H1 (cell line): ENCODE results near the gene CBR3. TPM values are rescaled to one million over a fixed set of nuclear protein-coding genes. Genes with fewer than 3 reads are reported as not detected.

ENCODE experiments used
- CTCF ChIA-PET: fragments of 300-600 bp; sonication (Branson Sonifier 250); formaldehyde crosslinking; loops from one replicate; lab custom pipeline; 2021; ENCODE audit not compliant: partially characterized antibody; lab: Charles Lee
- POLR2A ChIA-PET: fragments of 300-600 bp; sonication (Branson Sonifier 250); formaldehyde crosslinking; loops from one replicate; lab custom pipeline; 2021; ENCODE audit warnings: inconsistent platforms; ENCODE audit not compliant: partially characterized antibody; lab: Charles Lee
- DNase-seq, 2 experiments: peaks; one replicate each; pipeline versions ENCODE4 v3.0.0 to v3.0.0-alpha.2; 2010 to 2022; ENCODE audit warnings: low spot score in 2 of 2, low read depth in 1 of 2, mixed read lengths in 1 of 2
- FAIRE-seq: peaks from 2 replicates; lab custom pipeline; 2011; peaks lifted over from hg19 to GRCh38; lab: Jason Lieb, UNC
- H2AFZ ChIP-seq: 2 replicates; pipeline ENCODE4 v1.8.1; 2012; ENCODE audit warnings: low read length, inconsistent platforms
- H2AK5ac ChIP-seq: 2 replicates; pipeline ENCODE4 v1.6.1; 2013; ENCODE audit warnings: low read depth, low read length
- H2BK120ac ChIP-seq: replicated peaks from 2 replicates; pipeline ENCODE3; 2013; ENCODE audit warnings: low read depth, low read length, inconsistent platforms
- H2BK12ac ChIP-seq: 2 replicates; pipeline ENCODE4 v1.6.1; 2013; ENCODE audit warnings: low read depth, low read length
- H2BK15ac ChIP-seq: 2 replicates; pipeline ENCODE4 v1.6.1; 2013; ENCODE audit warnings: low read length
- H2BK20ac ChIP-seq: 2 replicates; pipeline ENCODE4 v1.6.1; 2013; ENCODE audit warnings: low read length
- H2BK5ac ChIP-seq: 2 replicates; pipeline ENCODE4 v1.6.1; 2013; ENCODE audit warnings: low read depth, low read length
- H3K14ac ChIP-seq: 2 replicates; pipeline ENCODE4 v1.6.1; 2013; ENCODE audit warnings: inconsistent platforms; ENCODE audit not compliant: insufficient read length
- H3K18ac ChIP-seq: 2 replicates; pipeline ENCODE4 v1.6.1; 2013; ENCODE audit warnings: low read length; ENCODE audit errors: extremely low read depth
- H3K23ac ChIP-seq: 2 replicates; pipeline ENCODE4 v1.6.1; 2013; ENCODE audit warnings: inconsistent platforms; ENCODE audit not compliant: insufficient read length
- H3K23me2 ChIP-seq: 2 replicates; pipeline ENCODE4 v1.6.1; 2013; ENCODE audit warnings: low read depth, low read length
- H3K27ac ChIP-seq: 2 replicates; pipeline ENCODE4 v1.6.1; 2011; ENCODE audit warnings: low read depth, low read length, inconsistent platforms
- H3K27me3 ChIP-seq, 4 experiments: replicated peaks in 1 of 4; 1 replicate in 1 of 4; 2 replicates in 3 of 4; pipeline versions ENCODE4 v1.6.1 to v1.8.1; 2011 to 2013; ENCODE audit warnings: low read length in 3 of 4, mild to moderate bottlenecking in 3 of 4, inconsistent platforms in 2 of 4, mixed read lengths in 2 of 4, moderate library complexity in 1 of 4; ENCODE audit not compliant: control insufficient read depth in 3 of 4, insufficient read depth in 3 of 4; ENCODE audit errors: extremely low read depth in 1 of 4
- H3K36me3 ChIP-seq, 4 experiments: 2 replicates each; pipeline versions ENCODE4 v1.6.1 to v1.8.1; 2011 to 2013; ENCODE audit warnings: mild to moderate bottlenecking in 4 of 4, low read length in 3 of 4, moderate library complexity in 2 of 4, control low read depth in 1 of 4, inconsistent platforms in 1 of 4; ENCODE audit not compliant: insufficient read depth in 4 of 4, control insufficient read depth in 2 of 4
- H3K4ac ChIP-seq: replicated peaks from 2 replicates; pipeline ENCODE3; 2013; ENCODE audit warnings: low read length, low read depth, mixed read lengths, inconsistent platforms; ENCODE audit not compliant: insufficient read length
- H3K4me1 ChIP-seq, 4 experiments: replicated peaks in 1 of 4; 1 replicate in 1 of 4; 2 replicates in 3 of 4; pipeline versions ENCODE4 v1.6.1 to v1.8.1; 2011 to 2013; ENCODE audit warnings: low read length in 3 of 4, inconsistent platforms in 2 of 4, mixed read lengths in 1 of 4; ENCODE audit not compliant: insufficient read depth in 4 of 4, control insufficient read depth in 3 of 4
- H3K4me2 ChIP-seq, 2 experiments: 2 replicates each; pipeline versions ENCODE4 v1.6.1 to v1.8.1; 2011 to 2013; ENCODE audit warnings: low read depth in 2 of 2, low read length in 2 of 2, control low read depth in 1 of 2, inconsistent platforms in 1 of 2, mild to moderate bottlenecking in 1 of 2; ENCODE audit not compliant: insufficient read depth in 1 of 2
- H3K4me3 ChIP-seq, 4 experiments: fragments of 200-600, 300-600 bp in 1 of 4; sonication (generic), shearing (Covaris generic), sonication (Bioruptor Twin) in 1 of 4; 2 replicates each; pipeline versions ENCODE4 v1.5.1 to v1.8.1; 2011 to 2016; ENCODE audit warnings: low read length in 4 of 4, low read depth in 3 of 4, control low read depth in 2 of 4, inconsistent platforms in 2 of 4, mild to moderate bottlenecking in 2 of 4, mixed read lengths in 1 of 4, moderate library complexity in 1 of 4; ENCODE audit not compliant: insufficient read depth in 2 of 4; ENCODE audit errors: extremely low read depth in 1 of 4
- H3K56ac ChIP-seq: replicated peaks from 2 replicates; pipeline ENCODE3; 2013; ENCODE audit warnings: low read depth, mild to moderate bottlenecking, mixed read lengths, low read length, inconsistent platforms; ENCODE audit not compliant: insufficient read length
- H3K79me1 ChIP-seq: 2 replicates; pipeline ENCODE4 v1.6.1; 2013; ENCODE audit warnings: low read depth, low read length, control low read depth
- H3K79me2 ChIP-seq, 2 experiments: 2 replicates each; pipeline versions ENCODE4 v1.6.1 to v1.8.1; 2012 to 2013; ENCODE audit warnings: low read length in 2 of 2, mild to moderate bottlenecking in 2 of 2, inconsistent platforms in 1 of 2; ENCODE audit not compliant: insufficient read depth in 2 of 2, control insufficient read depth in 1 of 2
- H3K9ac ChIP-seq, 4 experiments: replicated peaks in 1 of 4; 1 replicate in 1 of 4; 2 replicates in 3 of 4; pipeline versions ENCODE4 v1.6.1 to v1.8.1; 2011 to 2013; ENCODE audit warnings: low read depth in 3 of 4, low read length in 3 of 4, control low read depth in 2 of 4, mild to moderate bottlenecking in 2 of 4, moderate library complexity in 2 of 4, inconsistent platforms in 1 of 4; ENCODE audit errors: extremely low read depth in 1 of 4
- H3K9me3 ChIP-seq, 2 experiments: 2 replicates each; pipeline versions ENCODE4 v1.6.1 to v1.8.1; 2012 to 2013; ENCODE audit warnings: mild to moderate bottlenecking in 2 of 2, moderate library complexity in 2 of 2, control low read depth in 1 of 2, inconsistent platforms in 1 of 2, low read depth in 1 of 2, low read length in 1 of 2, mixed read lengths in 1 of 2; ENCODE audit not compliant: insufficient read depth in 2 of 2
- H4K20me1 ChIP-seq, 2 experiments: replicated peaks in 1 of 2; 2 replicates each; pipeline versions ENCODE3 to v1.8.1; 2011 to 2013; ENCODE audit warnings: inconsistent platforms in 2 of 2, low read length in 2 of 2, mild to moderate bottlenecking in 1 of 2; ENCODE audit not compliant: insufficient read depth in 2 of 2, control insufficient read depth in 1 of 2
- H4K5ac ChIP-seq: 2 replicates; pipeline ENCODE4 v1.6.1; 2013; ENCODE audit warnings: low read length, low read depth, mixed read lengths, inconsistent platforms; ENCODE audit not compliant: insufficient read length
- H4K8ac ChIP-seq: 2 replicates; pipeline ENCODE4 v1.8.0; 2013; ENCODE audit warnings: mild to moderate bottlenecking, moderate library complexity, low read length, inconsistent platforms; ENCODE audit not compliant: insufficient read depth; ENCODE audit errors: extremely low read depth
- H4K91ac ChIP-seq: replicated peaks from 2 replicates; pipeline ENCODE3; 2013; ENCODE audit warnings: low read length, mixed read lengths, inconsistent platforms; ENCODE audit not compliant: insufficient read length
- POLR2A ChIP-seq, 2 experiments: IDR thresholded peaks; 1 replicate in 1 of 2; 2 replicates in 1 of 2; pipeline ENCODE4 v1.6.1; 2011; ENCODE audit warnings: low read depth in 2 of 2, low read length in 2 of 2, mild to moderate bottlenecking in 2 of 2; ENCODE audit errors: control extremely low read depth in 1 of 2
- RAD21 ChIP-seq, 2 experiments: IDR thresholded peaks in 1 of 2; conservative IDR thresholded peaks in 1 of 2; 2 replicates each; pipeline ENCODE4 v1.6.1; 2011; ENCODE audit warnings: low read depth in 2 of 2, low read length in 2 of 2, improper control_type of control experiment in 1 of 2, inconsistent platforms in 1 of 2, mild to moderate bottlenecking in 1 of 2, moderate library complexity in 1 of 2
- WGBS, 2 experiments: shearing (Covaris generic) in 1 of 2; methylation state at CpG; one replicate each; pipeline versions ENCODE4 v1.1.6 to v1.1.7; 2013 to 2015; ENCODE audit warnings: low lambda C conversion rate in 2 of 2, mixed read lengths in 2 of 2, inconsistent platforms in 1 of 2, low coverage in 1 of 2, missing lambda C conversion rate in 1 of 2; ENCODE audit not compliant: insufficient replicate concordance in 2 of 2, insufficient coverage in 1 of 2, insufficient read length in 1 of 2; ENCODE audit errors: extremely low coverage in 1 of 2, missing lambda C conversion rate in 1 of 2; 5-methylcytosine and 5-hydroxymethylcytosine counted together
- polyA plus RNA-seq, 7 experiments: library from polyadenylated mRNA; depleted of rRNA in 3 of 7; stranded (reverse) in 5 of 7; unstranded in 2 of 7; fragments of >200 nt in 5 of 7; fragments of 200-250 nt in 2 of 7; gene quantifications; 1 replicate in 5 of 7; 2 replicates in 1 of 7; 4 replicates in 1 of 7; pipeline versions ENCODE4 v1.2.1 to v1.2.3, GENCODE V29; 2011 to 2013; ENCODE audit warnings: missing spikeins in 2 of 7, mixed read lengths in 2 of 7
- total RNA-seq: library from RNA; stranded (reverse); fragmentation: NEBNext Ultra II Directional; extraction: Animal tissue kit (Norgen Biotek cat#: 25700); gene quantifications from 2 replicates; pipeline ENCODE4 v1.2.1, GENCODE V29; 2021
- TF ChIP-seq, protein P1 (sequence below), 3 experiments: IDR thresholded peaks; 1 replicate in 2 of 3; 2 replicates in 1 of 3; pipeline versions ENCODE4 v1.5.1 to v1.6.1; 2011; ENCODE audit warnings: low read length in 3 of 3, mild to moderate bottlenecking in 3 of 3, inconsistent platforms in 2 of 3, low read depth in 1 of 3, moderate library complexity in 1 of 3; ENCODE audit not compliant: insufficient read depth in 1 of 3; ENCODE audit errors: control extremely low read depth in 1 of 3

CBR3 gene
- total and polyA plus RNA-seq, 2 of the 8 experiments (the other 6 are each of a cell fraction or from before 2014, with no cell fraction given): 1.2 to 4.3 TPM

DNA sequence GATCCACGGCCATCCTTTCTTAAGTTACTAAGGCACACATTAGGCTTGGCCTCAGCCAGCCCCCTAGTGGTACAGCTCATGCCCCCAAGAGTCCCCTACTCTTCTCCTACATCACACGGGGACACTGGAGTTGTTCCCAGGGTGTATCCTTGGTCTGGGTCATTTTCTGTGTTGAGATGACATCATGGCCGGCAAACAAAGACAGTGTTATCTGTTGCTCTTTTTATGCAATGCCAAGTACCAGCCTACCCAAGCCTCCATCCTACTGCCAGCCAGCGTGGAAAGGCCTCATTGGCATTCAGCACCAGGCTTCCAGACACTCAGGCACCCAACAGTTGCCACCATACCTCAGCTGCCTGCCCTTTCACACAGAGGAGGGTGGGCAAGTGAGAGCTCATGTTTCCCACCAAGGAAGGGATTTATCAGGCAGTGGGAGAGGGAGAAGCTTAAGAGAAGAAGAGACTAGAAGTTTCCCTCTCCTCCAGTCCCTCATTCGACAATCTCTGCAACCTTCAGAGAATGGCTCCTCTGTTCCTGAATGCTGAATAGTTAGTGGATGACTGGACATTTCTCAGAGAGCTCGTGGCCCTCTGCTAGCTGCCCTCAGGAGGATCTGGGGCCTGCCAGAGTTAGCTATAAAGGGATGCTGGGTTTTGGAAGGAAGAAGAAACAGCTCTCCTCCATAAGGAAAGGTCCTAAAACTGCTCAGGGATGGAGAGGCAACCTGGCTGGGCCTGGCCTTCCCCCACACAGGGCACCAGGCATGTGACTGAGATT lies 47.3 kb upstream of the CBR3 start:
- H3K36me3 ChIP-seq: no peaks in the 10 kb centered on the region
- H3K23ac ChIP-seq: no peak overlapping the region
- H2AFZ ChIP-seq: no peak overlapping the region; the same call in 1 of the 2 replicates
- no peak overlapping the region for H3K27ac ChIP-seq
- no peak overlapping the region for H4K5ac ChIP-seq
- no peak overlapping the region for H2BK15ac ChIP-seq
- H4K8ac ChIP-seq: no peak overlapping the region
- no peak overlapping the region for H3K9ac ChIP-seq
- 0 out of 2 replicates have a peak overlapping the region, but pooled peaks have one; percentile 5 for H2AK5ac ChIP-seq
- H3K4me2 ChIP-seq: no peak overlapping the region
- H3K79me1 ChIP-seq: no peaks in the 10 kb centered on the region
- ChIA-PET POLR2A (interaction anchor here (0.7 to 2.3 kb wide), 8 partner anchors 9 to 232 kb away, joined by 3 to 6 read pairs (median 3); partner anchors contain the start of genes MORC3 and SETD4), CTCF (interaction anchor here (0.6 to 8.3 kb wide), 19 partner anchors 9 to 1062 kb away, joined by 3 to 48 read pairs (median 5); partner anchors contain the start of gene CBR1)
- no peaks in the 10 kb centered on the region for H3K23me2 ChIP-seq
- H4K91ac ChIP-seq: peak overlapping the region; percentile 11
- H3K4ac ChIP-seq: no peak overlapping the region
- TF ChIP-seq RAD21 (IDR thresholded peaks at IDR 0.05 in 1 of 2, conservative IDR thresholded peaks at IDR 0.05 in 1 of 2; ENCODE audit: low read depth in 2 of 2, low read length in 2 of 2) (peak in 1 of 2 experiments; percentile 46; a peak in 1 of 4 replicates), POLR2A (IDR thresholded peaks at IDR 0.05; ENCODE audit: control extremely low read depth in 1 of 2, low read depth in 2 of 2, low read length in 2 of 2) (no peak)
- TF ChIP-seq, protein P1, sequence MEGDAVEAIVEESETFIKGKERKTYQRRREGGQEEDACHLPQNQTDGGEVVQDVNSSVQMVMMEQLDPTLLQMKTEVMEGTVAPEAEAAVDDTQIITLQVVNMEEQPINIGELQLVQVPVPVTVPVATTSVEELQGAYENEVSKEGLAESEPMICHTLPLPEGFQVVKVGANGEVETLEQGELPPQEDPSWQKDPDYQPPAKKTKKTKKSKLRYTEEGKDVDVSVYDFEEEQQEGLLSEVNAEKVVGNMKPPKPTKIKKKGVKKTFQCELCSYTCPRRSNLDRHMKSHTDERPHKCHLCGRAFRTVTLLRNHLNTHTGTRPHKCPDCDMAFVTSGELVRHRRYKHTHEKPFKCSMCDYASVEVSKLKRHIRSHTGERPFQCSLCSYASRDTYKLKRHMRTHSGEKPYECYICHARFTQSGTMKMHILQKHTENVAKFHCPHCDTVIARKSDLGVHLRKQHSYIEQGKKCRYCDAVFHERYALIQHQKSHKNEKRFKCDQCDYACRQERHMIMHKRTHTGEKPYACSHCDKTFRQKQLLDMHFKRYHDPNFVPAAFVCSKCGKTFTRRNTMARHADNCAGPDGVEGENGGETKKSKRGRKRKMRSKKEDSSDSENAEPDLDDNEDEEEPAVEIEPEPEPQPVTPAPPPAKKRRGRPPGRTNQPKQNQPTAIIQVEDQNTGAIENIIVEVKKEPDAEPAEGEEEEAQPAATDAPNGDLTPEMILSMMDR (IDR thresholded peaks at IDR 0.05; ENCODE audit: control extremely low read depth in 1 of 3, insufficient read depth in 1 of 3, low read depth in 1 of 3, low read length in 3 of 3): peak; percentile 47 to 63 (median 61)
- no peak overlapping the region for H3K14ac ChIP-seq
- H3K18ac ChIP-seq: 0 out of 2 replicates have a peak overlapping the region, but pooled peaks have one; percentile 19
- H2BK120ac ChIP-seq: peak overlapping the region; percentile 51
- H3K79me2 ChIP-seq: no peaks in the 10 kb centered on the region
- H3K27me3 ChIP-seq: no peaks in the 10 kb centered on the region
- peak; percentile 57 for FAIRE-seq
- 83% methylated on average over 6 of the region's 6 CpGs; no CpG with 5 or more reads in 1 of the 2 experiments for WGBS, 2 experiments
- no peaks in the 10 kb centered on the region; a peak in 1 of 7 replicates for H3K4me1 ChIP-seq
- H2BK5ac ChIP-seq: no peak overlapping the region
- no peak overlapping the region for H3K4me3 ChIP-seq
- no peak for DNase-seq
- H4K20me1 ChIP-seq: no peaks in the 10 kb centered on the region
- no peak overlapping the region for H2BK20ac ChIP-seq
- H3K56ac ChIP-seq: no peak overlapping the region
- H3K9me3 ChIP-seq: peaks cover 0 to under 1% of the 10 kb centered on the region in 2 experiments; a peak in 1 of 4 replicates
- peak overlapping the region; percentile 45; the same call in 1 of the 2 replicates for H2BK12ac ChIP-seq
